GM12878 (cell line): ENCODE results near the gene MSLN.

ENCODE experiments used
- CBFB ChIP-seq: IDR thresholded peaks from 2 replicates; pipeline ENCODE4 v1.6.1; 2016; ENCODE audit warnings: antibody characterized with exemption, low read depth
- KDM1A ChIP-seq: fragments of 200-600 bp; sonication (generic); IDR thresholded peaks from 2 replicates; pipeline ENCODE4 v1.6.1; 2016; ENCODE audit warnings: borderline replicate concordance
- TF ChIP-seq, protein P1 (sequence below): IDR thresholded peaks from 2 replicates; pipeline ENCODE4 v1.6.1; 2012; ENCODE audit warnings: low read depth, low read length, improper control_type of control experiment
- TF ChIP-seq, protein P2 (sequence below), 3 experiments: IDR thresholded peaks in 2 of 3; conservative IDR thresholded peaks in 1 of 3; 2 replicates each; pipeline ENCODE4 v1.5.1; 2011; ENCODE audit warnings: low read depth in 3 of 3, low read length in 3 of 3, mild to moderate bottlenecking in 3 of 3, control low read depth in 2 of 3, moderate library complexity in 2 of 3, inconsistent platforms in 1 of 3, mixed read lengths in 1 of 3; ENCODE audit not compliant: control insufficient read depth in 2 of 3, insufficient read depth in 1 of 3; ENCODE audit errors: extremely low read depth in 1 of 3

DNA sequence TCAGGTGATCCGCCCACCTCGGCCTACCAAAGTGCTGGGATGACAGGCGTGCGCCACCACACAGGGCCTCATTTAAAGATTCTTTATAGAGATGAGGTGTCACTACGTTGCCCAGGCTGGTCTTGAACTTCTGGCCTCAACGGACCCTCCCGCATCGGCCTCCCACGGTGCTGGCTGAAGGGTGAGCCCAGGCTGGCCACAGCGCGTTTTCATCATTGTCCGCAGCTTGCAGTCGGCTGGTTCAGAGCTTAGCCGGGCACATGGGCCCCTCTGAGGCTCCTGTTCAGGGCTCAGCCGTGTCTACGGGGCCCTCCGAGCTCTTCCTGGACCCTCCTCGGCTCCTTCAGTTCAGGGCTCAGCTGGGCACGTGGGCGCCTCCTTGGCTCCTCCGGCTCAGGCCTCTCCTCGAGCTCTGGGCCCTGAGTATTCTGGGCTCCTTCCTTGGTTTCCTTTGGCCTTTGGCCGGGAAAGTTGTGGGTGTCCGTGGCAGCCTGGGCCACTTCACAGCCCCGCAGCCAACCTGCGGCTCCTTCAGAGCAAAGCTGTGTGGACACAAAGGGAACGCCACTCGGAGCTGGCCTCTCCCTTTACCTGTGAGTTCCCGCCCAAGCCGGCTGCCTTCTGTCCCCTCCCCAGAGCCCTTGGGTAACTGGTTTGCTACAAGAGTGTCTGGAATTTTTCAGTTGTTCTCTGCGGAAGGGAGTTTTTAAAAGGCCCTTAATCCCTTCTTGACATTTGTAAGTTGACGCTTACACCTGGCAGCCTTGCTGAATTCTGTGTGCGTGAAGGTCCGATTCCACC is 1.2 kb upstream of the MSLN start:
- TF ChIP-seq, protein P1, sequence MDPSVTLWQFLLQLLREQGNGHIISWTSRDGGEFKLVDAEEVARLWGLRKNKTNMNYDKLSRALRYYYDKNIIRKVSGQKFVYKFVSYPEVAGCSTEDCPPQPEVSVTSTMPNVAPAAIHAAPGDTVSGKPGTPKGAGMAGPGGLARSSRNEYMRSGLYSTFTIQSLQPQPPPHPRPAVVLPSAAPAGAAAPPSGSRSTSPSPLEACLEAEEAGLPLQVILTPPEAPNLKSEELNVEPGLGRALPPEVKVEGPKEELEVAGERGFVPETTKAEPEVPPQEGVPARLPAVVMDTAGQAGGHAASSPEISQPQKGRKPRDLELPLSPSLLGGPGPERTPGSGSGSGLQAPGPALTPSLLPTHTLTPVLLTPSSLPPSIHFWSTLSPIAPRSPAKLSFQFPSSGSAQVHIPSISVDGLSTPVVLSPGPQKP = no peak
- no peak for TF ChIP-seq CBFB
- TF ChIP-seq, protein P2, sequence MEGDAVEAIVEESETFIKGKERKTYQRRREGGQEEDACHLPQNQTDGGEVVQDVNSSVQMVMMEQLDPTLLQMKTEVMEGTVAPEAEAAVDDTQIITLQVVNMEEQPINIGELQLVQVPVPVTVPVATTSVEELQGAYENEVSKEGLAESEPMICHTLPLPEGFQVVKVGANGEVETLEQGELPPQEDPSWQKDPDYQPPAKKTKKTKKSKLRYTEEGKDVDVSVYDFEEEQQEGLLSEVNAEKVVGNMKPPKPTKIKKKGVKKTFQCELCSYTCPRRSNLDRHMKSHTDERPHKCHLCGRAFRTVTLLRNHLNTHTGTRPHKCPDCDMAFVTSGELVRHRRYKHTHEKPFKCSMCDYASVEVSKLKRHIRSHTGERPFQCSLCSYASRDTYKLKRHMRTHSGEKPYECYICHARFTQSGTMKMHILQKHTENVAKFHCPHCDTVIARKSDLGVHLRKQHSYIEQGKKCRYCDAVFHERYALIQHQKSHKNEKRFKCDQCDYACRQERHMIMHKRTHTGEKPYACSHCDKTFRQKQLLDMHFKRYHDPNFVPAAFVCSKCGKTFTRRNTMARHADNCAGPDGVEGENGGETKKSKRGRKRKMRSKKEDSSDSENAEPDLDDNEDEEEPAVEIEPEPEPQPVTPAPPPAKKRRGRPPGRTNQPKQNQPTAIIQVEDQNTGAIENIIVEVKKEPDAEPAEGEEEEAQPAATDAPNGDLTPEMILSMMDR (IDR thresholded peaks at IDR 0.05 in 2 of 3, conservative IDR thresholded peaks at IDR 0.05 in 1 of 3; ENCODE audit: control insufficient read depth in 2 of 3, extremely low read depth in 1 of 3, insufficient read depth in 1 of 3, low read depth in 3 of 3, low read length in 3 of 3) = no peak
- TF ChIP-seq KDM1A = no peak
